Choroid plexus epithelial cell (primary cell): ENCODE data around the gene FMNL1.

Experiments used
- DNase-seq: peaks from one replicate; pipeline ENCODE4 v3.0.0-alpha.2; 2010; ENCODE audit warnings: low read depth
- H3K4me3 ChIP-seq: 2 replicates; pipeline ENCODE4 v1.5.1; 2011; ENCODE audit warnings: low read depth, mild to moderate bottlenecking, control low read depth, low read length, moderate library complexity
- CTCF ChIP-seq: conservative IDR thresholded peaks from 2 replicates; pipeline ENCODE4 v1.5.1; 2011; ENCODE audit warnings: low read depth, mild to moderate bottlenecking, control low read depth, inconsistent platforms, low read length, moderate library complexity

FMNL1 gene

GRCh38 chr17:45292696-45293412 lies 71.2 kb downstream of the FMNL1 start:
- H3K4me3 ChIP-seq, result no peak overlapping the region

GRCh38 chr17:45293413-45294211 lies 71.9 kb downstream of the FMNL1 start:
- peak; percentile 90 for DNase-seq
- TF ChIP-seq CTCF, result peak; percentile 38
- H3K4me3 ChIP-seq, result no peak overlapping the region

More at GRCh38 chr17:45292696-45293412, 71.2 kb downstream of the FMNL1 start:
- DNase-seq, result no peak
- no peak for TF ChIP-seq CTCF

- peak; percentile 85 for DNase-seq
- no peak for TF ChIP-seq CTCF
- H3K4me3 ChIP-seq, result no peak overlapping the region
Measured at GRCh38 chr17:45294506-45294905, 72.8 kb downstream of the FMNL1 start.

- no peak for TF ChIP-seq CTCF
- H3K4me3 ChIP-seq, result no peak overlapping the region
- no peak for DNase-seq
Measured at GRCh38 chr17:45296003-45296832, 74.5 kb downstream of the FMNL1 start.

- no peak for DNase-seq
- no peak overlapping the region for H3K4me3 ChIP-seq
- no peak for TF ChIP-seq CTCF
Measured at GRCh38 chr17:45296833-45297124, 75.1 kb downstream of the FMNL1 start.
